Measurements from ENCODE around the gene RPTOR.

The RPTOR gene

DNA sequence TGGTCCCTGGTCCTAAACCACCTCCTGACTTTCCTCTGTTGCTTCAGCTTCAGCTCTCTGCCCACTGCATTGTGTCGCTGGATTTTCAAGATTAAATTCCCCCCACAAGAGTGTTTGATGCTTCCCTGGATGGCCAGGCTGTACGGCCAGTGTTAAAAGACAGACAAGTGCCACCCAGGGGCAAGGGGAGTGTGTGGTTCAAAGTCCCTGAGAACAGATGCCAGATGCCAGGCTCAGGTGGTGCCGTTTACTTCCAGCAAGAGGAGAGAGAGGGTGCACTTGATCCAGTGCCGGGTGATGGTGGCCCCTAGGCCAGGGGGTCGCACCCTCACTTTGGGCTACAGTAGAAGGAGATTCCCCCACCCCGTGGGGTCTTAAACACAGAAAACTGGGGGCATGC lies 109.2 kb downstream of the RPTOR start:
- no peaks in the 10 kb centered on the region for H3K4me1 ChIP-seq
- no peak overlapping the region for H3K9ac ChIP-seq
- no peak overlapping the region for H3K27ac ChIP-seq
- no peaks in the 10 kb centered on the region for H3K36me3 ChIP-seq (ENCODE audit: control insufficient read depth, insufficient read depth, low read length)
- peaks cover 68% of the 10 kb centered on the region for H3K79me2 ChIP-seq
- no peak overlapping the region for H3K4me3 ChIP-seq (ENCODE audit: low read depth, low read length)
- no peaks in the 10 kb centered on the region for H3K9me3 ChIP-seq (ENCODE audit: control insufficient read depth, low read length)
- no peaks in the 10 kb centered on the region for H3K27me3 ChIP-seq (ENCODE audit: control insufficient read depth, insufficient read depth, low read length)
- TF ChIP-seq, protein P1, sequence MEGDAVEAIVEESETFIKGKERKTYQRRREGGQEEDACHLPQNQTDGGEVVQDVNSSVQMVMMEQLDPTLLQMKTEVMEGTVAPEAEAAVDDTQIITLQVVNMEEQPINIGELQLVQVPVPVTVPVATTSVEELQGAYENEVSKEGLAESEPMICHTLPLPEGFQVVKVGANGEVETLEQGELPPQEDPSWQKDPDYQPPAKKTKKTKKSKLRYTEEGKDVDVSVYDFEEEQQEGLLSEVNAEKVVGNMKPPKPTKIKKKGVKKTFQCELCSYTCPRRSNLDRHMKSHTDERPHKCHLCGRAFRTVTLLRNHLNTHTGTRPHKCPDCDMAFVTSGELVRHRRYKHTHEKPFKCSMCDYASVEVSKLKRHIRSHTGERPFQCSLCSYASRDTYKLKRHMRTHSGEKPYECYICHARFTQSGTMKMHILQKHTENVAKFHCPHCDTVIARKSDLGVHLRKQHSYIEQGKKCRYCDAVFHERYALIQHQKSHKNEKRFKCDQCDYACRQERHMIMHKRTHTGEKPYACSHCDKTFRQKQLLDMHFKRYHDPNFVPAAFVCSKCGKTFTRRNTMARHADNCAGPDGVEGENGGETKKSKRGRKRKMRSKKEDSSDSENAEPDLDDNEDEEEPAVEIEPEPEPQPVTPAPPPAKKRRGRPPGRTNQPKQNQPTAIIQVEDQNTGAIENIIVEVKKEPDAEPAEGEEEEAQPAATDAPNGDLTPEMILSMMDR (IDR thresholded peaks at IDR 0.05) = no peak
- no peak overlapping the region for H2AFZ ChIP-seq
- H3K4me2 ChIP-seq (ENCODE audit: low read length) = no peak overlapping the region

DNA sequence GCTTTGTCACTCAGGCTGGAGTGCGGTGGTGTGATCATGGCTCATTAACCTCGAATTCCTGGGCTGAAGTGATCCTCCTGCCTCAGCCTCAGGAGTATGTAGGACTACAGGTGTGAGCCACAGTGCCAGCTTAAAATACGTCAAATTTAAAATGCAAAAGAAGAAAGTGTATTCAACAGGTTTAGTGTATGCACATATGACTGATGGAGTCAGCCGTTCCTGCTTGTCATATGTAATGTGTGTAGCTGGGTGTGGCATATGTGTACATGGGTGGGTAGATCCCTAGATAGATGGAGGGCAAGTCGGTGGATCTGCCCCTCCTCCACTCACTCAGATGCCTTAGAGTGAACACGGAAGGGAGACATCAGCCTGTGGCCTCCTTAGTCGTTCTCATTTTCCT lies 111.0 kb downstream of the RPTOR start:
- H3K27me3 ChIP-seq (ENCODE audit: control insufficient read depth, insufficient read depth, low read length) = no peaks in the 10 kb centered on the region
- H3K4me1 ChIP-seq = no peaks in the 10 kb centered on the region
- peaks cover 63% of the 10 kb centered on the region for H3K79me2 ChIP-seq
- H3K9ac ChIP-seq = no peak overlapping the region
- no peak overlapping the region for H3K27ac ChIP-seq
- no peaks in the 10 kb centered on the region for H3K9me3 ChIP-seq (ENCODE audit: control insufficient read depth, low read length)
- H3K36me3 ChIP-seq (ENCODE audit: control insufficient read depth, insufficient read depth, low read length) = no peaks in the 10 kb centered on the region
- no peak overlapping the region for H2AFZ ChIP-seq
- H3K4me3 ChIP-seq (ENCODE audit: low read depth, low read length) = no peak overlapping the region
- H3K4me2 ChIP-seq (ENCODE audit: low read length) = no peak overlapping the region
- TF ChIP-seq, protein P1 (IDR thresholded peaks at IDR 0.05) = no peak

DNA sequence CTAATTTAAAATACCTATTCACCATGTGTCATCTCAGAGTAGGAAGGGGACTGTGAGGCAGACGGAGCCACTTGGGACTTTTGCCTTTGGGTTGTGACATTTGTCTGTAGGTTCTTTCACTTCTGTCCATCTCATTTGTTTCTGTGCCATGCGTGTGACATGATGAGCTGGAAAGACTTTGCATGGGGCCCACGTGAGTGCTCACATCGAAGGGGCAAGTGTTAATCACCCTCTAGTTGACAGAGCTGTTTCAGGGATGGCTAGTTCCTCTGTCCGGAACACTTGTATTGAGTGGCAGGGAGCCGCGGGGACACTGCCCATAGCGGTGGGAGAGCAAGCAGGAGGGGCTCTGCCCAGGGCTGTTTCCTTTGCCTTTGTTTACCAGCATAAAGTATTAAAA lies 112.0 kb downstream of the RPTOR start:
- Histone ChIP-seq H3K4me2 (ENCODE audit: low read length) (no peak overlapping the region), H3K36me3 (ENCODE audit: control insufficient read depth, insufficient read depth, low read length) (no peaks in the 10 kb centered on the region), H3K4me1 (no peaks in the 10 kb centered on the region), H3K27ac (no peak overlapping the region), H2AFZ (no peak overlapping the region), H3K27me3 (ENCODE audit: control insufficient read depth, insufficient read depth, low read length) (no peaks in the 10 kb centered on the region), H3K4me3 (ENCODE audit: low read depth, low read length) (no peak overlapping the region), H3K9ac (no peak overlapping the region), H3K79me2 (peaks cover 60% of the 10 kb centered on the region), H3K9me3 (ENCODE audit: control insufficient read depth, low read length) (no peaks in the 10 kb centered on the region)
- TF ChIP-seq, protein P1 (IDR thresholded peaks at IDR 0.05) = no peak

DNA sequence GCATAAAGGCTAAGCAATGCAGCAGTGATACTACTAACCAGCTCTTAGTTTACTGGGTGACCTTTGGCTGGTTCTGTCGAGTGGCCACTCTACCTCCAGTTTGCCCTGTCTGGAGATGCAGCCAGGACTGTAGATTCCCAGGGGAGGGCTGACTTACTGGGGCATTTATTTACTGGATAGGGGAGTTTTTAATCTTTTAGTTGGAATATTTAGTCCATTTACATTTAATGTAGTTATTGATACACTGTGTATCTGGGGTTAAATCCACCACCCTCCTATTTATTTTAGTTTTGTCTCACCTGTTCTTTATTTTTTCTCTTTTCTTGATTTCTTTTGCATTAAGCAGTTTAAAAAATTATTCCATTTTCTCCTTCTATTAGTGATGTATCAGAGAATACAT lies 112.9 kb downstream of the RPTOR start:
- TF ChIP-seq, protein P1 (IDR thresholded peaks at IDR 0.05) = no peak
- H3K9ac ChIP-seq = no peak overlapping the region
- no peaks in the 10 kb centered on the region for H3K27me3 ChIP-seq (ENCODE audit: control insufficient read depth, insufficient read depth, low read length)
- H3K4me1 ChIP-seq = no peaks in the 10 kb centered on the region
- H3K9me3 ChIP-seq (ENCODE audit: control insufficient read depth, low read length) = no peaks in the 10 kb centered on the region
- H3K4me2 ChIP-seq (ENCODE audit: low read length) = no peak overlapping the region
- no peak overlapping the region for H3K27ac ChIP-seq
- no peak overlapping the region for H3K4me3 ChIP-seq (ENCODE audit: low read depth, low read length)
- no peaks in the 10 kb centered on the region for H3K36me3 ChIP-seq (ENCODE audit: control insufficient read depth, insufficient read depth, low read length)
- H2AFZ ChIP-seq = no peak overlapping the region
- H3K79me2 ChIP-seq = peaks cover 55% of the 10 kb centered on the region

DNA sequence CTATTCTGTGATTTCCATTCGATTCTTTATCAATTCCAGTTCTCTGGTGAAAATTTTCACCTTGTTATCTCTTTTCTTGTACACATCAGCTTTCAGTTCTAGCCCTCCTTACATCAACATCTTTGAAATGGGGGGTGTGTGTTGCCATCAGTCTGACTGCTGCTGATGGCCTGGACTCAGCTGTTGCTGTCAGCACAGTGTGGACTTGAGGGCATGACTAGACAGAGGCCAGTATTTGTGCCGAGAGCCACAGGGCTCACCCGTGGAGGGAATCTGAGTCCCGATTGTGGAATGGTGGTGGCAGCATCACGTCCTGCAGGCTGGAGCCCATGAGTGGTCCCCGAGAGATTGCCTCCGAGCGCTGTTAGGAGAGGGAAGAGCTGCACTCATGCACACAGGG lies 114.2 kb downstream of the RPTOR start:
- Histone ChIP-seq H2AFZ (no peak overlapping the region), H3K27ac (no peak overlapping the region), H3K9ac (no peak overlapping the region), H3K4me3 (ENCODE audit: low read depth, low read length) (no peak overlapping the region), H3K36me3 (ENCODE audit: control insufficient read depth, insufficient read depth, low read length) (no peaks in the 10 kb centered on the region), H3K27me3 (ENCODE audit: control insufficient read depth, insufficient read depth, low read length) (no peaks in the 10 kb centered on the region), H3K79me2 (peaks cover 43% of the 10 kb centered on the region), H3K4me1 (no peaks in the 10 kb centered on the region), H3K4me2 (ENCODE audit: low read length) (no peak overlapping the region), H3K9me3 (ENCODE audit: control insufficient read depth, low read length) (no peaks in the 10 kb centered on the region)
- TF ChIP-seq, protein P1 (IDR thresholded peaks at IDR 0.05) = no peak

Data from parathyroid adenoma (tissue), 2 donors.